ENCODE data around the gene ANKMY1.

ANKMY1 gene

GRCh38 chr2:240579771-240580614 lies 22.2 kb upstream of the ANKMY1 start:
- DNase-seq (ENCODE audit: low spot score), result no peak

GRCh38 chr2:240579071-240579762 lies 21.4 kb upstream of the ANKMY1 start:
- no peak for DNase-seq (ENCODE audit: low spot score)

GRCh38 chr2:240578488-240578887 lies 20.7 kb upstream of the ANKMY1 start:
- DNase-seq (ENCODE audit: low spot score), result no peak

GRCh38 chr2:240578110-240578450 lies 20.3 kb upstream of the ANKMY1 start:
- no peak for DNase-seq (ENCODE audit: low spot score)

- no peak for DNase-seq (ENCODE audit: low spot score)
Measured at GRCh38 chr2:240577281-240578109, 19.7 kb upstream of the ANKMY1 start.

- DNase-seq (ENCODE audit: low spot score), result no peak
Measured at GRCh38 chr2:240576436-240577205, 18.8 kb upstream of the ANKMY1 start.

- DNase-seq (ENCODE audit: low spot score), result no peak
Measured at GRCh38 chr2:240576036-240576435, 18.2 kb upstream of the ANKMY1 start.

GRCh38 chr2:240575101-240575965 lies 17.5 kb upstream of the ANKMY1 start:
- DNase-seq (ENCODE audit: low spot score), result no peak

GRCh38 chr2:240574386-240575100 lies 16.8 kb upstream of the ANKMY1 start:
- DNase-seq (ENCODE audit: low spot score), result no peak

GRCh38 chr2:240573516-240574385 lies 16.0 kb upstream of the ANKMY1 start:
- no peak for DNase-seq (ENCODE audit: low spot score)

- no peak for DNase-seq (ENCODE audit: low spot score)
Measured at GRCh38 chr2:240573071-240573515, 15.3 kb upstream of the ANKMY1 start.

- no peak for DNase-seq (ENCODE audit: low spot score)
Measured at GRCh38 chr2:240572141-240573031, 14.6 kb upstream of the ANKMY1 start.

GRCh38 chr2:240571314-240571973 lies 13.7 kb upstream of the ANKMY1 start:
- DNase-seq (ENCODE audit: low spot score), result no peak

- DNase-seq (ENCODE audit: low spot score), result no peak
Measured at GRCh38 chr2:240570531-240571313, 12.9 kb upstream of the ANKMY1 start.

- no peak for DNase-seq (ENCODE audit: low spot score)
Measured at GRCh38 chr2:240569998-240570530, 12.3 kb upstream of the ANKMY1 start.

GRCh38 chr2:240569523-240569997 lies 11.8 kb upstream of the ANKMY1 start:
- DNase-seq (ENCODE audit: low spot score), result no peak

Data from Ammon's horn (tissue), 1 donor.